Thyroid gland (tissue), 4 donors: ENCODE measurements around the gene E2F3.

Experiments used
- CTCF ChIP-seq, 6 experiments: fragments of 200-600 bp in 3 of 6; fragments of 450-650 bp in 3 of 6; sonication (generic) in 3 of 6; IDR thresholded peaks; one replicate each; pipeline ENCODE4 v1.5.1; 2016 to 2019; ENCODE audit warnings: antibody characterized with exemption in 6 of 6, mild to moderate bottlenecking in 2 of 6, inconsistent platforms in 1 of 6, moderate library complexity in 1 of 6
- POLR2A ChIP-seq, 2 donors: fragments of 450-650 bp; IDR thresholded peaks; one replicate each; pipeline ENCODE4 v1.6.1; 2017; ENCODE audit warnings: antibody characterized with exemption in 2 of 2, mild to moderate bottlenecking in 2 of 2, moderate library complexity in 1 of 2

GRCh38 chr6:20455251-20455940, 53.7 kb downstream of the E2F3 start:
- TF ChIP-seq POLR2A (IDR thresholded peaks at IDR 0.05): no peak
- no peak for TF ChIP-seq CTCF (IDR thresholded peaks at IDR 0.05)
